ENCODE measurements around the gene C1orf116. TPM values are rescaled to one million over a fixed set of nuclear protein-coding genes. Genes with fewer than 3 reads are reported as not detected.

The C1orf116 gene
- polyA plus RNA-seq, 3 donors from 2014 or later, result 0.31 TPM; not detected in 2

DNA sequence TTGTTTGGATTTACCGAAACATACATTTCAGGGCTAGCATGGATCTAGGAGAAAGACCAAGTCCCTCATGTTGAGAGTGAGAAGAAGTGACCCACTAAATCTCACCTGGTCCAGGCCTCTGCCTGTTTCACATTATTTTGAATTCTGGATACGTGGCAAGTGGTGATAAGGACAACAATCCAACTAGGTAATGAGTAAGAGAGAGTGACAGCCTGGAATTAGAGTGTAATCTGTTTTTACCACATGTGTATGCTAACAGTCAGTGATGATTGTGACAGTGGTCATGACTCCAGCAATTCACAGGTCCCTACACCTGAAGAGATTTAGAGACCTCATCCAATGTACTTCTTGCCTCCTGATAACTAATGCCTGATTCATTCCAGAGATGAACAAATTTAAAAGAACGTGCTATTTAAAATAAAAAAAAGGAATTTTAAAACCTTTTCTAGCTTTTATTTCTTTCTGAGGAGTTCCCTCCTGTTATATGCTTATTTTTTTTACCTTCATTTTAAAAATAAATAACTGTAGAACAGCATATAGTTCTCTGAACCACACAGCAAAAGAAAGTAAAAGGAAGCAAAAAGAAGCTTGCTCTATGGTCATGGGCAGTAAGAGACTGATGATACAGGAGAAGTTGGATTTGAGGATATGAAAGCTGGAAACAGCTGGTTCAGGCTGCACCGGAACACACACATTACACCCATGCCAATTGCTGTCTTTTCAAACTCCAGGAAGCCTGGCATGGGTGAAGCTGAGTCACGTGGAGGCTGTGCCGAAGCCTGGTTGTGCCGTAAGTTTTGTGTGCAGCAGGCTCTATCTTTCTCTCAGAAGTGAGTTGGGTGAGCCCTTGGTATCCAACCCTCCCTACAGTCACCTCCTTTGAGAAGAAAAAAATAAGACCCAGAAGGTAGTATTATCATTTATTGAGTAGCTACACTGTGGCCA, 14.7 kb downstream of the C1orf116 start:
- no peaks in the 10 kb centered on the region for H3K36me3 Mint-ChIP-seq

GRCh38 chr1:207015791-207016190, 16.8 kb downstream of the C1orf116 start:
- no peaks in the 10 kb centered on the region for H3K9me3 Mint-ChIP-seq
- DNase-seq, result no peak
- peak overlapping the region in 1 of 6 donors; percentile 22 for H3K27ac Mint-ChIP-seq
- no peaks in the 10 kb centered on the region for H3K4me1 Mint-ChIP-seq
- no peak overlapping the region for H3K4me3 Mint-ChIP-seq
- H3K27me3 Mint-ChIP-seq (ENCODE audit: low read depth in 3 of 3), result peaks cover 0 to 15% (median 8%) of the 10 kb centered on the region in 3 donors
- H3K36me3 Mint-ChIP-seq, result no peaks in the 10 kb centered on the region

More for the DNA sequence above, 14.7 kb downstream of the C1orf116 start:
- H3K4me3 Mint-ChIP-seq, result no peak overlapping the region
- no peaks in the 10 kb centered on the region for H3K9me3 Mint-ChIP-seq
- no peaks in the 10 kb centered on the region for H3K4me1 Mint-ChIP-seq
- H3K27me3 Mint-ChIP-seq (ENCODE audit: low read depth in 3 of 3), result peaks cover 0 to 21% (median 8%) of the 10 kb centered on the region in 3 donors
- no peak overlapping the region for H3K27ac Mint-ChIP-seq
- DNase-seq, result no peak

GRCh38 chr1:207014728-207015127, 17.8 kb downstream of the C1orf116 start:
- no peaks in the 10 kb centered on the region for H3K9me3 Mint-ChIP-seq
- no peak overlapping the region for H3K4me3 Mint-ChIP-seq
- no peak overlapping the region for H3K27ac Mint-ChIP-seq
- H3K27me3 Mint-ChIP-seq (ENCODE audit: low read depth in 3 of 3), result peaks cover 2 to 13% (median 9%) of the 10 kb centered on the region in 3 donors
- H3K4me1 Mint-ChIP-seq, result no peaks in the 10 kb centered on the region
- H3K36me3 Mint-ChIP-seq, result no peaks in the 10 kb centered on the region
- no peak for DNase-seq

DNA sequence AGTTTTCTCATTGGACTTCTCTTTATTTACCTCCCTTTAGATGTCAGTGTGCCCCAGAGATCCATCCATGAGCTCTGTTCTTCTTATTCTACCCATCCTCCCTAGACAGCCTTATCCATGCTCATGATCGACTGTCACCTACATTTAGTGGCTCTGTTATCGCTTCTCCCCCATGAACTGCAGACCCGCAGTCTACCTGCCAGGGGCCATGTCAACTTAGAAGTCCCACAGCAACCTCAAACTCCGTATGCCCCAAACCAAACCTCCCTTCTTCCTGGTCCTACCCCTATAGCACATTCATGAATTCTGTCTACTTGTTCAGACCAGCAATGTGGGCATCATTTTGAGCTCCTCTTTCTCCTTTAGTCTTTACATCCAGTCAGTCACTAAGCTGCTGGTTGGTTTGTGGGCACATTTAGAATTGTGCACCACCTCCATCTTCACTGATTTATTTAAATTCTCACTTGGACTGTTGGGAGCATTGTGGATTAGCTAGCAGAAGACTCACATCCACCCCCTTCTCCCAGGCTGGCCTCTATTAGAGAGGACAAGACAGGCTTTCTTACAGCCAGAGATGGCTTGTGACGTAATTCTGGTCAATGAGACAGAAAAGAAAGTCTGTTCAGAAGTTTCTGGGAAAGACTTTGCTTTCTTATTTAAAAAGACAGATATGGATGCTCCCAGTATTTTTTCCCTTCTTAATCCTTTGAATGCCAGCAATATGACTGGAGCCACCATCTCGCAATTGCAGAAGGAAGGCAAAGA, 19.1 kb downstream of the C1orf116 start:
- no peaks in the 10 kb centered on the region for H3K9me3 Mint-ChIP-seq
- no peak for DNase-seq
- H3K4me3 Mint-ChIP-seq, result no peak overlapping the region
- no peaks in the 10 kb centered on the region for H3K36me3 Mint-ChIP-seq
- H3K4me1 Mint-ChIP-seq, result no peaks in the 10 kb centered on the region
- no peak overlapping the region for H3K27ac Mint-ChIP-seq
- H3K27me3 Mint-ChIP-seq (ENCODE audit: low read depth in 3 of 3), result peaks cover 2 to 14% (median 6%) of the 10 kb centered on the region in 3 donors

- H3K4me3 Mint-ChIP-seq, result no peak overlapping the region
- no peaks in the 10 kb centered on the region for H3K36me3 Mint-ChIP-seq
- no peaks in the 10 kb centered on the region for H3K9me3 Mint-ChIP-seq
- peaks cover 3 to 9% (median 6%) of the 10 kb centered on the region in 3 donors for H3K27me3 Mint-ChIP-seq (ENCODE audit: low read depth in 3 of 3)
- DNase-seq, result no peak
- no peak overlapping the region for H3K27ac Mint-ChIP-seq
- H3K4me1 Mint-ChIP-seq, result no peaks in the 10 kb centered on the region
Observed at GRCh38 chr1:207010726-207011125, 21.8 kb downstream of the C1orf116 start.

- peaks cover 4 to 12% (median 9%) of the 10 kb centered on the region in 3 donors for H3K27me3 Mint-ChIP-seq (ENCODE audit: low read depth in 3 of 3)
- H3K4me3 Mint-ChIP-seq, result no peak overlapping the region
- H3K36me3 Mint-ChIP-seq, result no peaks in the 10 kb centered on the region
- no peaks in the 10 kb centered on the region for H3K9me3 Mint-ChIP-seq
- no peak for DNase-seq
- no peaks in the 10 kb centered on the region for H3K4me1 Mint-ChIP-seq
- H3K27ac Mint-ChIP-seq, result no peak overlapping the region
Observed at GRCh38 chr1:207009945-207010344, 22.6 kb downstream of the C1orf116 start.

DNA sequence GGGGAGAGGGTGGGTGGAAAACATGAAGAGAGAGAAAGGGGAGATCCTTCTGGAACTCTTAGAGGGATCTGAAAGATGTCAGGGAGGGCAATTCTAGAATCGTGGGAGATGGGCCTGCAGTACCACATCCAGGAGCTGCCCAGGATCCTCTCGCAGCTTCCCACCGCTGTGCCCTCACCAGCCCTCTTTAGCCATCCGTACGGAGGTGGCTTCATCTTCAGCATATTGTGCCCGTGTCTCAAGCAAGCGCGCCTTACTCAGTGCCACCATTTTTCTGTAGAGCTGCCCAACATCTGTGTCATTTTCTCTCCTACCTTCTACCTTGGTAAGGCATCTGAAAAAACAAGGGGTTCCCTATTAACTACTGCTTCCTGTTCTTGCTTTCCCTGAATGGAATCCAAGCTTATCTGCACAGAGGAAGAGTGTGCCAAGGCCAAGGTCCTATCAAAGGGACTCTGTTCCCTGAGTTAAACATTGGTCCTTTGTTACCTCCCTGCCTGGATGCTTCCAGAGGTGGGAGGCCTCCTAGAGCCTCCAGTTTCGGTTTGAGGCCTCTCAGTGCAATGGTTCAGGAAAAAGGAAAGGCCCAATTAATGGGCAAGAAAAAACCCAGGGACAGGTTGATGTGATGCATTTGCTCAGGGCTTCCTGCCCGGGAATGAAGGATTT, 23.2 kb downstream of the C1orf116 start:
- H3K4me3 Mint-ChIP-seq, result no peak overlapping the region
- H3K36me3 Mint-ChIP-seq, result no peaks in the 10 kb centered on the region
- DNase-seq, result no peak
- no peaks in the 10 kb centered on the region for H3K9me3 Mint-ChIP-seq
- no peak overlapping the region for H3K27ac Mint-ChIP-seq
- H3K27me3 Mint-ChIP-seq (ENCODE audit: low read depth in 3 of 3), result peaks cover 4 to 12% (median 9%) of the 10 kb centered on the region in 3 donors
- H3K4me1 Mint-ChIP-seq, result no peaks in the 10 kb centered on the region

DNA sequence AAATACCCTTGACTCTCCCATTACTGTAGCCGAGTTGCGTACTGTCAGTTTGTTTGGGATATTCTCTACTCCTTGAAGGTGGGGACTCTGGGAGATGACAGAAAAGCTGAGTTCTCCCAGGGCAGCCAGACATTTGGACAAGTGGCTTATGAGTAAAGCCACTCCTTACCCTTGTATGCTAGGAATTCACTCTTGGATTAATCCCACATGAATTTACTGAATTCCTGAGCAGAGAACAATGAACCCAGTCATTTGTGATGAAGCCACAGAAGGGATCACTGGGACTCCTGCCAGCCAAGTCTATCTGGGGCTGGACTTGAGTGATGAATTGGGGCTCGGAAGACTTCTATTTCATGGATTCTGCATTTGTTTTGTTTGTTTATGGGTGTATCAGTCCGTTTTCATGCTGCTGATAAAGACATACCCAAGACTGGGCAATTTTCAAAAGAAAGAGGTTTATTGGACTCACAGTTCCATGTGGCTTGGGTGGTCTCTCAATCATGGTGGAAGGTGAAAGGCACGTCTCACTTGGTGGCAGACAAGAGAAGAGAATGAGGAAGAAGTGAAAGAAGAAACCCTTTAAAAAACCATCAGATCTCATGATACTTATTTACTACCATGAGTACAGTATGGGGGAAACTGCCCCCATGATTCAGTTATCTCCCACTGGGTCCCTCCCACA, 25.1 kb downstream of the C1orf116 start:
- no peaks in the 10 kb centered on the region for H3K9me3 Mint-ChIP-seq
- H3K36me3 Mint-ChIP-seq, result no peaks in the 10 kb centered on the region
- DNase-seq, result no peak
- peaks cover 4 to 11% (median 6%) of the 10 kb centered on the region in 3 donors for H3K27me3 Mint-ChIP-seq (ENCODE audit: low read depth in 3 of 3)
- H3K4me3 Mint-ChIP-seq, result no peak overlapping the region
- H3K4me1 Mint-ChIP-seq, result no peaks in the 10 kb centered on the region
- no peak overlapping the region for H3K27ac Mint-ChIP-seq

- DNase-seq, result no peak
- Mint-ChIP-seq H3K4me1 (no peaks in the 10 kb centered on the region), H3K9me3 (no peaks in the 10 kb centered on the region), H3K27ac (no peak overlapping the region), H3K27me3 (ENCODE audit: low read depth in 3 of 3) (peaks cover 4 to 11% (median 6%) of the 10 kb centered on the region in 3 donors), H3K4me3 (no peak overlapping the region), H3K36me3 (no peaks in the 10 kb centered on the region)
Observed at GRCh38 chr1:207006914-207007313, 25.6 kb downstream of the C1orf116 start.

DNA sequence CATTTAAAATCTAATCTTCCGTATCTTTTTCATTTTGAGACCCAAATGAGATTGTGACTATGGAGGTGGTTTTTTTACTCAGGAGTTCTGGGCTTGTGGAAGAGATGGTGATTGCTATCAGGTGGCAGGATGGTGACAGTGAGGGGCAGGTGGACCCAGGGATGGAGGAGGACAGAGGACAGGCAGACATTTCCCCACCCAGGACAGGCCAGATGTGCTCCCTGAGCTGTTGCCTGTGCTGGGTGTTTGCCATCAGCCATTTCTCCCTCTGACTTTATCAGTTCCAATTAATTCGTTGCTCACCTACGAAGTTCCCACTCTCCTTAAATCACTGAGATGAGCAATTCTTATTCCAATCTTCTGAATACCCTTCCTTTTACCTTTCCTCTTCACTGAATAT, 26.5 kb downstream of the C1orf116 start:
- H3K4me3 Mint-ChIP-seq, result no peak overlapping the region
- H3K27ac Mint-ChIP-seq, result no peak overlapping the region
- H3K27me3 Mint-ChIP-seq (ENCODE audit: low read depth in 3 of 3), result peaks cover 4 to 11% (median 9%) of the 10 kb centered on the region in 3 donors
- no peaks in the 10 kb centered on the region for H3K9me3 Mint-ChIP-seq
- DNase-seq, result no peak
- no peaks in the 10 kb centered on the region for H3K36me3 Mint-ChIP-seq
- H3K4me1 Mint-ChIP-seq, result no peaks in the 10 kb centered on the region

DNA sequence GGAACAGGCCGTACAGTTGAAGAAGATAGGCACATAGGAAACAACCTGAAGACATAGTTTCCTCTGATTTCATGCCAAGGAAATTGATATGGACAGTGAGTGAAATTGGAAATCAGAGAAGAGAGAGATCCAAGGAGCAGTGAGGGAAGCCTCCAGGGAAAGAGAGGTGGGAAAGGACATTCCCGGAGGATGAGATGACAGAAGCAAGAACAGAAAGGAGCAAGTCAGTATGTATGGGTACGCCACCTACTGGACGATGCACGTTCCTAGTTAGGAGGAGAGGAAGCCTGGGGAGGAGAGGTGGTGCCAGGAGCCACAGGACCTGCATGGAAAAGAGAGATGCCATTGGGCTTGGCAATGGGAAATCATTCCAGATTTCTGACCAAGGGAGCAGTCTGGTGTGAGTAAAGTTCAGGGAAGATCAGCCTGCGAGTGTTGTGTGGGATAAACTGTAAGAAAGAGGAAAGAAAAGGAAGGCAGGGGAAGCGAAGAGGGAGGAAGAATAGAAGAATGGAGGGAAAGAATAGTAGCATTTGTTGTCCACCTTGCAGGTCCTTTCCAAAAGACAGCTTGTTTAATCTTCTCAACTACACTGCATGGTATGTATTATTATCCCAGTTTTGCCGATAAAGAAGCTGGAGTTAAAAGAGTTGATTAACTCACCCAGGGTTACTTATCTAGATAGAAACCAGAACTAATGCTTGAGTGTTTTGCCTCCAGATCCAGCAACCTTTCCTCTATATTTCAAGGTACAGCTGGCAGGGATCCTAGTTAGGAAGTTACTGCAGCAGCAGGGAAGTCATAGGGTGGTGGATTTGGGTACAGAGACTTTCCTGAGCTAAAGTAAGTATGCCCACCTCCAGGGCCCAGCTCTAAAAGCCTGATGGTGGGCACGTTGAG, 27.4 kb downstream of the C1orf116 start:
- no peak overlapping the region for H3K4me3 Mint-ChIP-seq
- no peaks in the 10 kb centered on the region for H3K9me3 Mint-ChIP-seq
- no peak overlapping the region for H3K27ac Mint-ChIP-seq

GRCh38 chr1:207003210-207003609, 29.3 kb downstream of the C1orf116 start:
- no peak for DNase-seq
- Mint-ChIP-seq H3K4me3 (no peak overlapping the region), H3K27ac (no peak overlapping the region), H3K4me1 (no peaks in the 10 kb centered on the region), H3K36me3 (no peaks in the 10 kb centered on the region), H3K9me3 (no peaks in the 10 kb centered on the region), H3K27me3 (ENCODE audit: low read depth in 3 of 3) (peaks cover 3 to 7% (median 7%) of the 10 kb centered on the region in 3 donors)

More for the DNA sequence above, 27.4 kb downstream of the C1orf116 start:
- no peaks in the 10 kb centered on the region for H3K36me3 Mint-ChIP-seq
- peaks cover 4 to 11% (median 9%) of the 10 kb centered on the region in 3 donors for H3K27me3 Mint-ChIP-seq (ENCODE audit: low read depth in 3 of 3)
- peak in 1 of 3 donors; percentile 17 for DNase-seq
- H3K4me1 Mint-ChIP-seq, result no peaks in the 10 kb centered on the region
